T-cell (primary cell): Measurements from ENCODE around the gene AEN. TPM values are rescaled to one million over a fixed set of nuclear protein-coding genes. Genes with fewer than 3 reads are reported as not detected.

Experiments
- ATAC-seq, 4 experiments: fragments of 200-7000 bp in 3 of 4; fragments of 150-1000 bp in 1 of 4; cut with Tn5 transposase; replicated peaks in 1 of 4; 1 replicate in 3 of 4; 2 replicates in 1 of 4; pipeline ENCODE4 v1.10.0; 2021; ENCODE audit warnings: moderate library complexity in 3 of 4, mild to moderate bottlenecking in 2 of 4, moderate number of reproducible peaks in 1 of 4
- CTCF ChIA-PET, 2 donors: fragments of 300-600 bp; sonication (Branson Sonifier 250); formaldehyde crosslinking; loops; one replicate each; lab custom pipeline; 2022; ENCODE audit warnings: antibody characterized with exemption in 2 of 2; lab: Charles Lee
- POLR2A ChIA-PET, 2 donors: fragments of 300-600 bp; sonication (Branson Sonifier 250); formaldehyde crosslinking; loops; one replicate each; lab custom pipeline; 2022; ENCODE audit warnings: antibody characterized with exemption in 2 of 2; lab: Charles Lee
- DNase-seq, 35 experiments: peaks; one replicate each; pipeline versions ENCODE4 v3.0.0 to v3.0.0-alpha.2; 2013 to 2023
- H3K27ac ChIP-seq: one replicate; pipeline ENCODE4 v1.5.1; 2013; ENCODE audit warnings: low read length
- H3K27me3 ChIP-seq, 2 experiments: replicated peaks in 1 of 2; 1 replicate in 1 of 2; 2 replicates in 1 of 2; pipeline versions ENCODE4 v1.6.1 to v1.7.0; 2013; ENCODE audit warnings: low read length in 1 of 2, mixed read lengths in 1 of 2; ENCODE audit not compliant: control insufficient read depth in 2 of 2, insufficient read depth in 2 of 2; ENCODE audit errors: extremely low read depth in 1 of 2
- H3K36me3 ChIP-seq, 2 donors: 1 replicate in 1 of 2; 2 replicates in 1 of 2; pipeline versions ENCODE4 v1.6.1 to v1.7.0; 2013; ENCODE audit warnings: low read length in 1 of 2; ENCODE audit not compliant: control insufficient read depth in 2 of 2, insufficient read depth in 1 of 2; ENCODE audit errors: extremely low read depth in 1 of 2
- H3K4me1 ChIP-seq, 2 experiments: 1 replicate in 1 of 2; 2 replicates in 1 of 2; pipeline versions ENCODE4 v1.6.1 to v1.7.0; 2013; ENCODE audit warnings: low read length in 2 of 2, mixed read lengths in 1 of 2; ENCODE audit not compliant: insufficient read depth in 2 of 2, control insufficient read depth in 1 of 2; ENCODE audit errors: extremely low read depth in 1 of 2
- H3K4me3 ChIP-seq, 2 donors: 1 replicate in 1 of 2; 2 replicates in 1 of 2; pipeline versions ENCODE4 v1.5.1 to v1.7.0; 2013; ENCODE audit warnings: mild to moderate bottlenecking in 2 of 2, low read length in 1 of 2, moderate library complexity in 1 of 2; ENCODE audit not compliant: control insufficient read depth in 1 of 2; ENCODE audit errors: extremely low read depth in 1 of 2
- H3K9me3 ChIP-seq: 2 replicates; pipeline ENCODE4 v1.7.0; 2013
- H3K27ac Mint-ChIP-seq, 2 donors: one replicate each; pipeline ENCODE4 v1.8.0; 2020 to 2021; ENCODE audit warnings: mild to moderate bottlenecking in 2 of 2, mixed read lengths in 2 of 2
- H3K27me3 Mint-ChIP-seq, 2 donors: one replicate each; pipeline ENCODE4 v1.8.0; 2021 to 2022; ENCODE audit warnings: mixed read lengths in 2 of 2
- H3K36me3 Mint-ChIP-seq: one replicate; pipeline ENCODE4 v1.8.0; 2021; ENCODE audit warnings: mixed read lengths
- H3K4me1 Mint-ChIP-seq, 3 donors: one replicate each; pipeline ENCODE4 v1.8.0; 2020 to 2022; ENCODE audit warnings: mixed read lengths in 3 of 3, mild to moderate bottlenecking in 1 of 3
- H3K4me3 Mint-ChIP-seq, 3 donors: one replicate each; pipeline ENCODE4 v1.8.0; 2020 to 2022; ENCODE audit warnings: mild to moderate bottlenecking in 3 of 3, mixed read lengths in 3 of 3, moderate library complexity in 3 of 3
- H3K9me3 Mint-ChIP-seq, 3 donors: one replicate each; pipeline ENCODE4 v1.8.0; 2020 to 2022; ENCODE audit warnings: mixed read lengths in 3 of 3
- WGBS: methylation state at CpG from one replicate; pipeline ENCODE4 v1.1.5; 2013; ENCODE audit warnings: missing lambda C conversion rate; ENCODE audit not compliant: insufficient coverage; 5-methylcytosine and 5-hydroxymethylcytosine counted together
- total RNA-seq, 35 experiments: library from RNA in 6 of 35; stranded (reverse) in 6 of 35; fragments of 120-200 nt in 1 of 35; gene quantifications; one replicate each; pipeline versions ENCODE4 v1.2.1 to v1.2.4 and lab custom pipeline; 2013 to 2026

Gene AEN
- total RNA-seq, 5 donors from 2014 or later (not counting 1 experiment from before 2014, with no cell fraction given) = 31.1 to 69.2 (median 51.5) TPM

- ChIA-PET CTCF (no interaction called here), POLR2A (interaction anchor here in 1 of 2 donors (0.6 to 1.0 kb wide), 2 partner anchors 10 to 13 kb away, joined by 3 to 12 read pairs; no protein-coding TSS in a partner anchor)
- no peak overlapping the region for H3K27ac ChIP-seq
- H3K36me3 ChIP-seq = peaks cover 9 to 55% of the 10 kb centered on the region in 2 donors
- H3K27me3 Mint-ChIP-seq = no peaks in the 10 kb centered on the region
- H3K27ac Mint-ChIP-seq = peak overlapping the region; percentile 57 to 85
- no peak overlapping the region for H3K4me3 ChIP-seq
- ATAC-seq (no peak), DNase-seq (peak in 1 of 35 experiments; percentile 8)
- peaks cover 52% of the 10 kb centered on the region for H3K36me3 Mint-ChIP-seq
- WGBS = 98% methylated on average over 6 of the region's 9 CpGs
- no peaks in the 10 kb centered on the region for H3K27me3 ChIP-seq
- H3K9me3 ChIP-seq = no peaks in the 10 kb centered on the region
- no peaks in the 10 kb centered on the region for H3K9me3 Mint-ChIP-seq
- peaks cover 75 to 92% (median 89%) of the 10 kb centered on the region in 3 donors for H3K4me1 Mint-ChIP-seq
- peaks cover 33 to 96% of the 10 kb centered on the region in 2 experiments for H3K4me1 ChIP-seq
- no peak overlapping the region for H3K4me3 Mint-ChIP-seq
Measured at GRCh38 chr15:88644741-88645140, 23.6 kb downstream of the AEN start.

GRCh38 chr15:88645171-88646087, 24.3 kb downstream of the AEN start:
- POLR2A ChIA-PET = interaction anchor here in 1 of 2 donors (0.6 to 1.0 kb wide), 2 partner anchors 10 to 14 kb away, joined by 3 to 12 read pairs; no protein-coding TSS in a partner anchor
- no peaks in the 10 kb centered on the region for H3K27me3 ChIP-seq
- H3K27ac Mint-ChIP-seq = peak overlapping the region; percentile 57 to 82
- H3K36me3 ChIP-seq = peaks cover 11 to 60% of the 10 kb centered on the region in 2 donors
- CTCF ChIA-PET = no interaction called here
- H3K4me3 ChIP-seq = no peak overlapping the region
- H3K27ac ChIP-seq = no peak overlapping the region
- WGBS = 98% methylated on average over 10 of the region's 14 CpGs
- peaks cover 46% of the 10 kb centered on the region for H3K36me3 Mint-ChIP-seq
- no peaks in the 10 kb centered on the region for H3K9me3 ChIP-seq
- DNase-seq (peak in 1 of 35 experiments; percentile 6), ATAC-seq (no peak)
- peaks cover 33 to 96% of the 10 kb centered on the region in 2 experiments for H3K4me1 ChIP-seq
- H3K4me3 Mint-ChIP-seq = peak overlapping the region in 2 of 3 donors; percentile 22 to 45
- no peaks in the 10 kb centered on the region for H3K9me3 Mint-ChIP-seq
- peaks cover 73 to 92% (median 89%) of the 10 kb centered on the region in 3 donors for H3K4me1 Mint-ChIP-seq
- no peaks in the 10 kb centered on the region for H3K27me3 Mint-ChIP-seq

- CTCF ChIA-PET = no interaction called here
Measured at GRCh38 chr15:88646088-88646405, 24.9 kb downstream of the AEN start.

GRCh38 chr15:88646951-88647350, 25.8 kb downstream of the AEN start:
- no peaks in the 10 kb centered on the region for H3K27me3 ChIP-seq
- Mint-ChIP-seq H3K4me3 (peak overlapping the region in 1 of 3 donors; percentile 82), H3K27ac (peak overlapping the region; percentile 99 to 100), H3K27me3 (no peaks in the 10 kb centered on the region), H3K36me3 (peaks cover 51% of the 10 kb centered on the region), H3K4me1 (peaks cover 84 to 93% (median 93%) of the 10 kb centered on the region in 3 donors), H3K9me3 (no peaks in the 10 kb centered on the region)
- no peaks in the 10 kb centered on the region for H3K9me3 ChIP-seq
- ChIA-PET CTCF (no interaction called here), POLR2A (no interaction called here)
- peaks cover 36 to 96% of the 10 kb centered on the region in 2 experiments for H3K4me1 ChIP-seq
- DNase-seq (peak in 4 of 35 experiments; percentile 1 to 6 (median 3)), ATAC-seq (no peak)
- no peak overlapping the region for H3K4me3 ChIP-seq
- no CpG with 5 or more reads among the region's 5 CpGs for WGBS
- peaks cover 11 to 57% of the 10 kb centered on the region in 2 donors for H3K36me3 ChIP-seq
- H3K27ac ChIP-seq = peak overlapping the region; percentile 91

More at GRCh38 chr15:88646088-88646405, 24.9 kb downstream of the AEN start:
- Histone ChIP-seq H3K4me3 (no peak overlapping the region), H3K27me3 (no peaks in the 10 kb centered on the region), H3K36me3 (peaks cover 11 to 62% of the 10 kb centered on the region in 2 donors), H3K4me1 (peaks cover 32 to 96% of the 10 kb centered on the region in 2 experiments), H3K9me3 (no peaks in the 10 kb centered on the region), H3K27ac (peak overlapping the region; percentile 25)
- H3K4me1 Mint-ChIP-seq = peaks cover 75 to 93% (median 89%) of the 10 kb centered on the region in 3 donors
- POLR2A ChIA-PET = no interaction called here
- DNase-seq (peak in 2 of 35 experiments; percentile 2 to 13), ATAC-seq (no peak)
- no peaks in the 10 kb centered on the region for H3K27me3 Mint-ChIP-seq
- H3K9me3 Mint-ChIP-seq = no peaks in the 10 kb centered on the region
- H3K27ac Mint-ChIP-seq = peak overlapping the region; percentile 48 to 82
- peak overlapping the region in 1 of 3 donors; percentile 45 for H3K4me3 Mint-ChIP-seq
- peaks cover 44% of the 10 kb centered on the region for H3K36me3 Mint-ChIP-seq
- WGBS = no CpG with 5 or more reads among the region's 1 CpG

GRCh38 chr15:88647351-88648105, 26.4 kb downstream of the AEN start:
- peak overlapping the region in 2 of 3 donors; percentile 6 to 82 for H3K4me3 Mint-ChIP-seq
- Histone ChIP-seq H3K9me3 (no peaks in the 10 kb centered on the region), H3K36me3 (peaks cover 11 to 53% of the 10 kb centered on the region in 2 donors), H3K27me3 (no peaks in the 10 kb centered on the region), H3K4me1 (peaks cover 37 to 94% of the 10 kb centered on the region in 2 experiments), H3K27ac (peak overlapping the region; percentile 91), H3K4me3 (no peak overlapping the region)
- ATAC-seq (peak in 1 of 4 experiments; percentile 20), DNase-seq (peak in 3 of 35 experiments; percentile 2 to 24 (median 7))
- H3K9me3 Mint-ChIP-seq = no peaks in the 10 kb centered on the region
- H3K27me3 Mint-ChIP-seq = no peaks in the 10 kb centered on the region
- POLR2A ChIA-PET = interaction anchor here in 1 of 2 donors (0.5 kb wide), 1 partner anchor 39 kb away, joined by 3 read pairs; no protein-coding TSS in a partner anchor
- WGBS = 75% methylated on average over 4 of the region's 11 CpGs
- H3K27ac Mint-ChIP-seq = peak overlapping the region; percentile 99 to 100
- CTCF ChIA-PET = no interaction called here
- H3K4me1 Mint-ChIP-seq = peaks cover 79 to 89% (median 88%) of the 10 kb centered on the region in 3 donors
- peaks cover 47% of the 10 kb centered on the region for H3K36me3 Mint-ChIP-seq
